ES-I3 (cell line): Measurements from ENCODE around the gene TTI1.

Experiments used
- H3K36me3 ChIP-seq: 2 replicates; pipeline ENCODE4 v1.6.1; 2013; ENCODE audit warnings: mild to moderate bottlenecking, low read length, control low read depth, moderate library complexity; ENCODE audit not compliant: insufficient read depth
- H3K4me1 ChIP-seq: 2 replicates; pipeline ENCODE4 v1.6.1; 2013; ENCODE audit warnings: mild to moderate bottlenecking, control low read depth, low read length; ENCODE audit not compliant: insufficient read depth
- H3K9ac ChIP-seq: 2 replicates; pipeline ENCODE4 v1.6.1; 2013; ENCODE audit warnings: low read depth, mild to moderate bottlenecking, low read length, moderate library complexity
- H3K9me3 ChIP-seq: 2 replicates; pipeline ENCODE4 v1.6.1; 2013; ENCODE audit warnings: mild to moderate bottlenecking, low read length, moderate library complexity; ENCODE audit not compliant: control insufficient read depth, insufficient read depth

Gene TTI1

DNA sequence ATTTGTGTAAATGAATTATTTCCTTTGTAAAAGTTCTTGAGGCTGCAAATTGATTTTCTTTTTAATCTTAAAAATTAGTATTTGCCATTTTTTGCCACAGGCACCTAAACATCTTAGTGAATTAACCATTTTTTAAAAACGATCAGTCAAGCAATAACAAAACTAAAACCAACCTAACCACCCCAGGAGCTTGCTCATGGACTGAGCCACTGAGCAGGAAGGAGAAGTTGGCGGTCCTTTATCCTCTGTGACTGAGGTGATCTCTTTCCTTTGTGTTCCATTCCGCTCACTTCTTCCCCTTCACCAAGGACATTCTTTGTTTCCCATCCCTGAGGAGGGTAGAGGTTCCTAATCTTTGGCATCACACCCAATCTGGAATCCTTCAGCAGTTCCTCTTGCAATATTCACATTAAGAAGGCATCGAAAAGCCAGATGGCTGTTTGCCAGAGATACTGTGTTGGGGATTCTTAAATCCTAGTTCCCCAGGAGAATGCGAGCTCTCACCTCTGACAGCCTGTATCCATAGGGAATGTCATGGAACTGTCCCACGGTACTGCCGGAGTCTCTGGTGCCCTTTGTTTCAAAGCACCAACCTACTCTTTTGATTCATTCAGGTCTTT, 30.8 kb upstream of the TTI1 start:
- H3K36me3 ChIP-seq, result peaks cover 36% of the 10 kb centered on the region
- H3K9ac ChIP-seq, result no peak overlapping the region
- no peaks in the 10 kb centered on the region for H3K9me3 ChIP-seq
- H3K4me1 ChIP-seq, result no peaks in the 10 kb centered on the region; the same call in 1 of the 2 replicates

DNA sequence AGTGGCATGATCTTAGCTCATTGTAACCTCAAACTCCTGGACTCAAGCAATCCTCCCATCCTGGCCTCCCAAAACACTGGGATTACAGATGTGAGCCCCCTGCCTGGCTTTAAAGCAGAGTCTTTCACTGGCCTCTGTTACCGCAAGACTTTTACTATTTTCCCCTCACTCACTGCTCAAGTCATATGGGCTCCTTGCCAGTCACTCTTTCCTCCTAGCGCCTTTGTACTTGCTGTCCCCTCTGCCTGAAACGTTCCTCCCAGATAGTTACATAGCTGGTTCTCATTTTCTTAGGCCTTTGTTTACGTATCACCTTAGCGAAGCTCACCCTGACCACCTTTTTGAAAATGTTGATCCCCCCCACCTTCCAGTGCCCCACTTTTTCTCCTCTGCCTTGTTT, 29.6 kb upstream of the TTI1 start:
- Histone ChIP-seq H3K4me1 (no peaks in the 10 kb centered on the region; the same call in 1 of the 2 replicates), H3K36me3 (peaks cover 36% of the 10 kb centered on the region), H3K9me3 (no peaks in the 10 kb centered on the region), H3K9ac (no peak overlapping the region)

DNA sequence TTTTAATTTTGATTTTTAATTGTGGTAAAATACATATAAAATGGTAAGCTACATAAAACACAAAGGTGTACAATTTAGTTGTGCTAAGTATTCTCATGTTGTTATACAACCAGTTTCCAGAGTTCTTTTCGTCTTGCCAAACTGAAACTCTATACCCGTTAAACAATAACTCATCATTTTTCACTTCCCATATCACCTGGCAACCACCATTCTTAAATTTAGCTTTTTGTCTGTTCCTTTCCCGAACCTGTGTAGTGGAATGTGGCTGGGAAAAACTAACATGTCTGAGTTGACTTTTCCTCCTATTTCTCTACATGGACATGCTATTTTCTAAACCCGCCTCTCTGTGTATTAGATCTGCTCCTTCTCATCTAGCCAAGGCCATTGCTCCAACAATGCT, 27.9 kb upstream of the TTI1 start:
- Histone ChIP-seq H3K4me1 (no peaks in the 10 kb centered on the region; the same call in 1 of the 2 replicates), H3K9me3 (no peaks in the 10 kb centered on the region), H3K9ac (no peak overlapping the region), H3K36me3 (peaks cover 33% of the 10 kb centered on the region)

GRCh38 chr20:38060536-38060935, 27.3 kb upstream of the TTI1 start:
- Histone ChIP-seq H3K36me3 (peaks cover 29% of the 10 kb centered on the region), H3K4me1 (no peaks in the 10 kb centered on the region; the same call in 1 of the 2 replicates), H3K9ac (no peak overlapping the region), H3K9me3 (no peaks in the 10 kb centered on the region)

- no peaks in the 10 kb centered on the region; the same call in 1 of the 2 replicates for H3K4me1 ChIP-seq
- H3K9ac ChIP-seq, result no peak overlapping the region
- H3K36me3 ChIP-seq, result peaks cover 29% of the 10 kb centered on the region
- no peaks in the 10 kb centered on the region for H3K9me3 ChIP-seq
These were observed 26.6 kb upstream of the TTI1 start for GRCh38 chr20:38059832-38060231.

DNA sequence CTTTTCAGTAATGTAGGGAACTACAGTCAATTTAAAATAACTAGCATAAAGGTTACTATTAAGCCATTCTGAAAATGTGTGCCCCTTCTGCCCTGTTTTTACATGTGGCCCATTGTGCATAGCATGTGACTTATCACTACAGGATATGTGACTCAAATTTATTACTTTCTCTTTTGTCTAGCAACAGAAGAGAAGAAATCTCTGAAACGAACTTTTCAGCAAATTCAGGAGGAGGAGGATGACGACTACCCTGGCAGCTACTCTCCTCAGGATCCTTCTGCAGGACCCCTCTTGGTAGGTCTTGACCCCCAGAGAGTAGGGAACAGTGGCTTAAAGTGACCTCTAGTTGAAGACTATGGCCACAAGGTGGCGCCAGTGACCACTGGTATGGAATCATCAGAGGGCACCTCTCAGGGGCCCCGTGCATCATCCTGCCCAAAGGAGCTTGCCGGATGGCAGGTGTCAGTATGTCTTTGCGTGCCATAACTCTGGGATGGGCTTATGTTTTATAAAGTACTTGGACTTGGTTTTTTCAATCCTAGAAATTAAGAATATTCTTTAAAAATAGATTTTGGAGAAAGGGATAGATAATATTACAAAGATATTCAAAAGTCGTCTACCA, 24.2 kb upstream of the TTI1 start:
- no peak overlapping the region for H3K9ac ChIP-seq

DNA sequence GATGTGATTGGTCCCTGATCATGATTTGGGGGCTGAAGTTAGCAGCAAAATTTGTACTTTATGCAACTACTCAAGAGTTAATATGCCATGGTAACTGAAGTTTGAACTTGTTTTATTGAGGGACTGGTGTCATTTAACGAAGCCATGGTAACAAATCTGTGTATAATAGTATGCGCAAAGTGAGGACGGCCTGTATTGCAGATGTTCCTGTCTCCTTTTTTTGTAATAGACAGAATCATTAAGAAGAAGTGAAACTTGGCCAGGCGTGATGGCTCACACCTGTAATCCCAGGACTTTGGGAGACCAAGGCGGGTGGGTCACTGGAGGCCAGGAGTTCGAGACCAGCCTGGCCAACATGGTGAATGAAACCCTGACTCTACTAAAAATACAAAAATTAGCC, 22.6 kb upstream of the TTI1 start:
- H3K4me1 ChIP-seq, result no peaks in the 10 kb centered on the region; the same call in 1 of the 2 replicates
- H3K9ac ChIP-seq, result no peak overlapping the region
- H3K36me3 ChIP-seq, result peaks cover 12% of the 10 kb centered on the region
- no peaks in the 10 kb centered on the region for H3K9me3 ChIP-seq

More for the DNA sequence above, 24.2 kb upstream of the TTI1 start:
- Histone ChIP-seq H3K9me3 (no peaks in the 10 kb centered on the region), H3K36me3 (peaks cover 25% of the 10 kb centered on the region), H3K4me1 (no peaks in the 10 kb centered on the region; the same call in 1 of the 2 replicates)

GRCh38 chr20:38055294-38055693, 22.0 kb upstream of the TTI1 start:
- Histone ChIP-seq H3K9ac (no peak overlapping the region), H3K4me1 (peaks cover 2% of the 10 kb centered on the region; the same call in 1 of the 2 replicates), H3K9me3 (no peaks in the 10 kb centered on the region), H3K36me3 (peaks cover 12% of the 10 kb centered on the region)

GRCh38 chr20:38054647-38055046, 21.4 kb upstream of the TTI1 start:
- no peaks in the 10 kb centered on the region for H3K9me3 ChIP-seq
- peaks cover 6% of the 10 kb centered on the region for H3K36me3 ChIP-seq
- H3K9ac ChIP-seq, result no peak overlapping the region
- peaks cover 8% of the 10 kb centered on the region for H3K4me1 ChIP-seq

DNA sequence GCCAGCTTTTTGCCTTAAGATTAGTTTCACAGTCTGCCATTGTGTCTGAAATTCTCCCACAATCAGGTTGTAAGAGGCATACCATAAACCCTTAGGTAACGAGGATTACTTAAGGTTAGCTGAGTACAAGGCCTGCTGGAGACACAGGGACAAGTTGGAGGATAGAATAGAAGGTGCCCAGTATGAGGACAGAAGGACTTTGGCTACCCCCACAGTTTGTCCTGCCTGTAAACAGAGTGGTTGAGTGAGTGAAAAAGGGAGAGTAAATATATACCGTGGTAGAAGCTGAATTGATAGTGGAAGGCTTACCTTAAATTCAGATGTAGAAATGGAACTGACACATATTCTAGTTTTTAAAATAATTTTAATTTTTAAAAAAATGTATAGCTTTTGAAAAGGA, 19.6 kb upstream of the TTI1 start:
- Histone ChIP-seq H3K36me3 (no peaks in the 10 kb centered on the region), H3K4me1 (peaks cover 10% of the 10 kb centered on the region), H3K9me3 (no peaks in the 10 kb centered on the region), H3K9ac (no peak overlapping the region)

- peaks cover 3% of the 10 kb centered on the region; the same call in 1 of the 2 replicates for H3K36me3 ChIP-seq
These were observed 17.4 kb upstream of the TTI1 start for GRCh38 chr20:38050686-38051085.

GRCh38 chr20:38049800-38050199, 16.5 kb upstream of the TTI1 start:
- Histone ChIP-seq H3K36me3 (peaks cover 3% of the 10 kb centered on the region; the same call in 1 of the 2 replicates), H3K9ac (no peak overlapping the region), H3K4me1 (peaks cover 28% of the 10 kb centered on the region), H3K9me3 (no peaks in the 10 kb centered on the region)

More at GRCh38 chr20:38050686-38051085, 17.4 kb upstream of the TTI1 start:
- no peaks in the 10 kb centered on the region for H3K9me3 ChIP-seq
- H3K4me1 ChIP-seq, result peaks cover 23% of the 10 kb centered on the region
- no peak overlapping the region for H3K9ac ChIP-seq

GRCh38 chr20:38046572-38046971, 13.3 kb upstream of the TTI1 start:
- H3K4me1 ChIP-seq, result peaks cover 28% of the 10 kb centered on the region
- H3K9ac ChIP-seq, result no peak overlapping the region
- peaks cover 15% of the 10 kb centered on the region for H3K36me3 ChIP-seq
- no peaks in the 10 kb centered on the region for H3K9me3 ChIP-seq

GRCh38 chr20:38044685-38045084, 11.4 kb upstream of the TTI1 start:
- peaks cover 20% of the 10 kb centered on the region for H3K4me1 ChIP-seq
- H3K36me3 ChIP-seq, result peaks cover 15% of the 10 kb centered on the region
- no peak overlapping the region for H3K9ac ChIP-seq
- H3K9me3 ChIP-seq, result no peaks in the 10 kb centered on the region
